ENCODE data around the gene PDE4B. TPM values are rescaled to one million over a fixed set of nuclear protein-coding genes. Genes with fewer than 3 reads are reported as not detected.

The PDE4B gene
- total RNA-seq, 2 donors from 2014 or later: 4.3 to 18.0 TPM

DNA sequence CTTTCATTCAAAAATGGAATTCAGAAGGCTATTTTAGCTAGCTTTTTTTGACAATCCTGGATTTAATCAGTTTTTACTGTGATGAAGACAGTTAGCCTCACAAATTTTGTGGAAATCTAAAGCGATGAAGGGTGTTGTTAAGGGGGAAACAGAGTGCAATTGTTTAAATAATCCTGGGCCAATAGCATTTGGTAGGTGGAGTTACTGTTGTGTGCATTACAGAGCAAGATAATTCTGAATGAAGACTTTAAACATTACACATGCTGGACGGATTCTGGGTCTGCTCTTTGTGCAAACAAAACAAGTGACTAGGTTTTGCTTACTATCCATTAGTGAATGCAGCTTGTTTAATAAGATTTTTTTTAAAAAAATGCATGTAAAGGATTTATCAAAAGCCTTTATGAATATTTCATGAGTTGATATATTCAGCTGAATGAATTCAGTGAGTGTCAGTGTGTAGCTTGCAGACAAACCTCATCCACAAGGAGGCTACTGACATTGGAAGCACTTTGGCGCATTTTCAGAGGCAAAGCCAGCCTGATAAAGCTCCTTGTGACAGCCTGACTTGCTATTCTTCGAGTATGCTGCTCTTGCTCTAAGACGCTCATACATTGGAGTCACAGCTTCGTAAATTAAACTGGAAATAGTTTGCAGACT is 199.6 kb downstream of the PDE4B start:
- WGBS, 2 experiments (ENCODE audit: insufficient coverage in 1 of 2, insufficient read length in 1 of 2): 88 to 91% methylated on average over 6 of the region's 6 CpGs
- Mint-ChIP-seq H3K27ac (no peak overlapping the region), H3K4me1 (no peaks in the 10 kb centered on the region), H3K9me3 (no peaks in the 10 kb centered on the region), H3K36me3 (ENCODE audit: low read depth) (no peaks in the 10 kb centered on the region), H3K4me3 (no peak overlapping the region), H3K27me3 (ENCODE audit: insufficient read depth) (no peaks in the 10 kb centered on the region)
- Histone ChIP-seq H3K36me3 (ENCODE audit: control insufficient read depth, insufficient read depth, low read length) (no peaks in the 10 kb centered on the region), H3K9me3 (ENCODE audit: control insufficient read depth, low read length) (no peaks in the 10 kb centered on the region), H3K27me3 (ENCODE audit: control insufficient read depth, insufficient read depth, low read length, poor library complexity, severe bottlenecking) (no peaks in the 10 kb centered on the region), H3K27ac (ENCODE audit: low read depth, low read length) (no peak overlapping the region), H3K4me3 (ENCODE audit: low read length) (no peak overlapping the region), H3K4me1 (ENCODE audit: control insufficient read depth, insufficient read depth, low read length) (no peaks in the 10 kb centered on the region), H3K9ac (ENCODE audit: extremely low read depth, low read length, poor library complexity, severe bottlenecking) (no peak overlapping the region)
- no peak for DNase-seq
- peak; percentile 37 for TF ChIP-seq CTCF (conservative IDR thresholded peaks at IDR 0.05)

DNA sequence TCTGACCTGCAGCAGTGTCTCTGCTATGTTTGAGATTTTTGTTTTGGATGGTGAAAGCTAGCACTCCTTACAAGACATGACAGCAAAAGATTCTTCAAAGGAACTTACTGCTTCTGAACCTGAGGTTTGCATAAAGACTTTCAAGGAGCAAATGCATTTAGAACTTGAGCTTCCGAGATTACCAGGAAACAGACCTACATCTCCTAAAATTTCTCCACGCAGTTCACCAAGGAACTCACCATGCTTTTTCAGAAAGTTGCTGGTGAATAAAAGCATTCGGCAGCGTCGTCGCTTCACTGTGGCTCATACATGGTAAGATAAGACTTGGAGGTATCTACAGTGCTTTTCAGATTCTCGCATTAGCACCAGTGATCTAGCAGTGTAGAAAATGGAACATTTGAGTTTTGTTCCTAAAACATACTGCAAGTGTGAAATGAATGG is 200.2 kb downstream of the PDE4B start:
- Mint-ChIP-seq H3K4me1 (no peaks in the 10 kb centered on the region), H3K4me3 (no peak overlapping the region), H3K9me3 (no peaks in the 10 kb centered on the region), H3K27ac (no peak overlapping the region), H3K36me3 (ENCODE audit: low read depth) (no peaks in the 10 kb centered on the region), H3K27me3 (ENCODE audit: insufficient read depth) (no peaks in the 10 kb centered on the region)
- Histone ChIP-seq H3K4me3 (ENCODE audit: low read length) (no peak overlapping the region), H3K4me1 (ENCODE audit: control insufficient read depth, insufficient read depth, low read length) (no peaks in the 10 kb centered on the region), H3K9ac (ENCODE audit: extremely low read depth, low read length, poor library complexity, severe bottlenecking) (no peak overlapping the region), H3K9me3 (ENCODE audit: control insufficient read depth, low read length) (no peaks in the 10 kb centered on the region), H3K36me3 (ENCODE audit: control insufficient read depth, insufficient read depth, low read length) (no peaks in the 10 kb centered on the region), H3K27ac (ENCODE audit: low read depth, low read length) (peak overlapping the region; percentile 12), H3K27me3 (ENCODE audit: control insufficient read depth, insufficient read depth, low read length, poor library complexity, severe bottlenecking) (no peaks in the 10 kb centered on the region)
- TF ChIP-seq CTCF (conservative IDR thresholded peaks at IDR 0.05): no peak
- no peak for DNase-seq
- WGBS, 2 experiments (ENCODE audit: insufficient coverage in 1 of 2, insufficient read length in 1 of 2): 91 to 95% methylated on average over 7 of the region's 7 CpGs

DNA sequence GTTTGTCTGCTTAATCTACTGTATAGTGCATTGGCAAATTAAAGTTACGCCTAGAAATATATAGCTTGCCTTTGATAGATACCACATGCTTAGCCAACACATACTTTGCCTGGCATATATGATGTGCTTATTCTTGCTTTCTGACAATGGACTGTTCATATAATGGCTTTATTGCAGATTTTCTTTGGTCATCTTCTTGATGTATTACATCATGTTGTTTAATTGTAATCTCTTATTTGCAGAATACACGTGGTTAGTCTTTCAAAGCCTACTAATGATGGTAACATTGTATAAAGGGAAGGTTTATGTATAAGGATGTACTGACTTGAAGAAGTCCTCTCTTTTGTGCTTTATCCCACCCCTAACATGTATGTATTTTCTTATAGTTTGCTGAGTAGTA is 201.5 kb downstream of the PDE4B start:
- Mint-ChIP-seq H3K9me3 (no peaks in the 10 kb centered on the region), H3K27ac (no peak overlapping the region), H3K4me1 (no peaks in the 10 kb centered on the region), H3K36me3 (ENCODE audit: low read depth) (no peaks in the 10 kb centered on the region), H3K27me3 (ENCODE audit: insufficient read depth) (peaks cover 3% of the 10 kb centered on the region), H3K4me3 (no peak overlapping the region)
- Histone ChIP-seq H3K27me3 (ENCODE audit: control insufficient read depth, insufficient read depth, low read length, poor library complexity, severe bottlenecking) (no peaks in the 10 kb centered on the region), H3K4me1 (ENCODE audit: control insufficient read depth, insufficient read depth, low read length) (no peaks in the 10 kb centered on the region), H3K27ac (ENCODE audit: low read depth, low read length) (no peak overlapping the region), H3K9me3 (ENCODE audit: control insufficient read depth, low read length) (no peaks in the 10 kb centered on the region), H3K9ac (ENCODE audit: extremely low read depth, low read length, poor library complexity, severe bottlenecking) (no peak overlapping the region), H3K36me3 (ENCODE audit: control insufficient read depth, insufficient read depth, low read length) (no peaks in the 10 kb centered on the region), H3K4me3 (ENCODE audit: low read length) (no peak overlapping the region)
- DNase-seq: no peak
- WGBS, 2 experiments (ENCODE audit: insufficient coverage in 1 of 2, insufficient read length in 1 of 2): 91% methylated on average over 2 of the region's 2 CpGs; no CpG with 5 or more reads in 1 of the 2 experiments
- no peak for TF ChIP-seq CTCF (conservative IDR thresholded peaks at IDR 0.05)

Data from endodermal cell (in vitro differentiated cells).